ENCODE data around the gene HAGHL.
A peak's percentile ranks its signal among the peaks of the same experiment; 100 is the strongest.

Gene HAGHL

GRCh38 chr16:726438-727290 is at the start of gene HAGHL, which contains the start of gene CCDC78:
TSS of gene HAGHL (plus strand) at chr16:727106. CDS start at chr16:727510, 404 bp downstream.
TSS of gene CCDC78 (minus strand) at chr16:726443. CDS start at chr16:726367, 76 bp downstream.
- TF ChIP-seq CTCF (IDR thresholded peaks at IDR 0.05; ENCODE audit: low read depth, low read length, missing control alignments) = no peak
- H3K4me3 ChIP-seq (ENCODE audit: low read depth, low read length) = peak within 1 kb of the TSS; percentile 60
- in situ Hi-C loops (cut with HindIII; ENCODE audit: low sequenced_read_pairs) = no loop called here

GRCh38 chr16:677316-678190 is 49.4 kb upstream of the HAGHL start:
- DNase-seq (ENCODE audit: low read depth) = no peak
- no peak overlapping the region for H3K4me3 ChIP-seq (ENCODE audit: low read depth, low read length)
- no peak for TF ChIP-seq CTCF (IDR thresholded peaks at IDR 0.05; ENCODE audit: low read depth, low read length, missing control alignments)
- in situ Hi-C loops (cut with HindIII; ENCODE audit: low sequenced_read_pairs) = no loop called here

More at GRCh38 chr16:726438-727290, at the start of gene HAGHL, which contains the start of gene CCDC78:
- no peak for DNase-seq (ENCODE audit: low read depth)

- DNase-seq (ENCODE audit: low read depth) = no peak
- no peak for TF ChIP-seq CTCF (IDR thresholded peaks at IDR 0.05; ENCODE audit: low read depth, low read length, missing control alignments)
- H3K4me3 ChIP-seq (ENCODE audit: low read depth, low read length) = no peak overlapping the region
- in situ Hi-C loops (cut with HindIII; ENCODE audit: low sequenced_read_pairs) = no loop called here
Observed at GRCh38 chr16:678209-678857, 48.6 kb upstream of the HAGHL start.

GRCh38 chr16:678858-679813 is 47.8 kb upstream of the HAGHL start:
- TF ChIP-seq CTCF (IDR thresholded peaks at IDR 0.05; ENCODE audit: low read depth, low read length, missing control alignments) = no peak
- in situ Hi-C loops (cut with HindIII; ENCODE audit: low sequenced_read_pairs) = no loop called here
- H3K4me3 ChIP-seq (ENCODE audit: low read depth, low read length) = peak overlapping the region; percentile 35
- DNase-seq (ENCODE audit: low read depth) = no peak

- DNase-seq (ENCODE audit: low read depth) = peak; percentile 50
- peak within 1 kb of the TSS; percentile 55 for H3K4me3 ChIP-seq (ENCODE audit: low read depth, low read length)
- in situ Hi-C loops (cut with HindIII; ENCODE audit: low sequenced_read_pairs) = no loop called here
- no peak for TF ChIP-seq CTCF (IDR thresholded peaks at IDR 0.05; ENCODE audit: low read depth, low read length, missing control alignments)
Observed at GRCh38 chr16:679814-680624, 46.9 kb upstream of the HAGHL start, which contains the start of gene STUB1. TSS of gene STUB1 (plus strand) at chr16:680410. CDS start at chr16:680526, 116 bp downstream.
